K562 (cell line): Measurements from ENCODE around the gene NFYC. TPM values are rescaled to one million over a fixed set of nuclear protein-coding genes. Genes with fewer than 3 reads are reported as not detected.

Experiments used
- MYBL2 ChIP-seq, 2 experiments: fragments of 450-650 bp in 1 of 2; sonication (generic) in 1 of 2; formaldehyde crosslinking in 1 of 2; IDR thresholded peaks; 2 replicates each; pipeline versions ENCODE4 v1.6.1 to v1.8.1; 2017 to 2022; ENCODE audit warnings: borderline replicate concordance in 1 of 2, inconsistent platforms in 1 of 2, low read depth in 1 of 2, mild to moderate bottlenecking in 1 of 2, missing genetic modification reagents in 1 of 2, moderate library complexity in 1 of 2
- MYC ChIP-seq, 2 experiments: fragments of 250-450 bp in 1 of 2; sonication (Bioruptor Pico) in 1 of 2; IDR thresholded peaks; 2 replicates each; pipeline versions ENCODE4 v1.5.1 to v1.6.1; 2012 to 2021; ENCODE audit warnings: low read depth in 2 of 2, borderline replicate concordance in 1 of 2, improper control_type of control experiment in 1 of 2, low read length in 1 of 2, mild to moderate bottlenecking in 1 of 2, moderate library complexity in 1 of 2
- RAD21 ChIP-seq, 2 experiments: fragments of 250-450 bp in 1 of 2; fragments of 450-650 bp in 1 of 2; sonication (Bioruptor Pico) in 1 of 2; formaldehyde crosslinking in 1 of 2; IDR thresholded peaks in 1 of 2; conservative IDR thresholded peaks in 1 of 2; 2 replicates each; pipeline versions ENCODE4 v1.4.0 to v1.8.0; 2020 to 2022; ENCODE audit warnings: mild to moderate bottlenecking in 2 of 2, moderate library complexity in 1 of 2
- polyA plus RNA-seq, 8 experiments: library from polyadenylated mRNA; depleted of rRNA in 4 of 8; stranded (reverse) in 5 of 8; unstranded in 3 of 8; fragments of >200 nt; fragmentation: Nextera tagmentation in 2 of 8; fragmentation: Illumina TruSeq in 1 of 8; extraction: Ambion mirVana in 2 of 8; extraction: Trizol in 1 of 8; gene quantifications; 2 replicates each; pipeline versions ENCODE4 v1.2.1 to v1.2.3, GENCODE V29; 2011 to 2014; ENCODE audit warnings: inconsistent platforms in 1 of 8, missing spikeins in 1 of 8
- total RNA-seq, 7 experiments: library from RNA; depleted of rRNA in 6 of 7; stranded (reverse); fragments of >200 nt in 6 of 7; fragmentation: Illumina TruSeq in 2 of 7; extraction: Trizol in 2 of 7; gene quantifications; 2 replicates each; pipeline versions ENCODE4 v1.2.1 to v1.2.3, GENCODE V29; 2011 to 2021; ENCODE audit warnings: low replicate concordance in 1 of 7
- TF ChIP-seq, protein P1 (sequence below), 2 experiments: fragments of 450-650 bp; formaldehyde crosslinking in 1 of 2; IDR thresholded peaks; 2 replicates each; pipeline versions ENCODE4 v1.4.0 to v1.6.1; 2014 to 2020; ENCODE audit warnings: mild to moderate bottlenecking in 2 of 2, borderline replicate concordance in 1 of 2, low read depth in 1 of 2
- TF ChIP-seq, protein P2 (sequence below): fragments of 200-800 bp; sonication (Bioruptor generic); IDR thresholded peaks from 2 replicates; pipeline ENCODE4 v1.6.1; 2016; ENCODE audit warnings: missing genetic modification characterization, missing compliant biosample characterization
- TF ChIP-seq, protein P3 (sequence below): fragments of 150-350 bp; IDR thresholded peaks from 2 replicates; pipeline ENCODE4 v1.6.1; 2014; ENCODE audit warnings: low read depth, mild to moderate bottlenecking, low read length, borderline replicate concordance

NFYC gene
- total and polyA plus RNA-seq, 9 of the 15 experiments (the other 6 are each of a cell fraction or from before 2014, with no cell fraction given) = 4.8 to 59.8 (median 41.1) TPM

DNA sequence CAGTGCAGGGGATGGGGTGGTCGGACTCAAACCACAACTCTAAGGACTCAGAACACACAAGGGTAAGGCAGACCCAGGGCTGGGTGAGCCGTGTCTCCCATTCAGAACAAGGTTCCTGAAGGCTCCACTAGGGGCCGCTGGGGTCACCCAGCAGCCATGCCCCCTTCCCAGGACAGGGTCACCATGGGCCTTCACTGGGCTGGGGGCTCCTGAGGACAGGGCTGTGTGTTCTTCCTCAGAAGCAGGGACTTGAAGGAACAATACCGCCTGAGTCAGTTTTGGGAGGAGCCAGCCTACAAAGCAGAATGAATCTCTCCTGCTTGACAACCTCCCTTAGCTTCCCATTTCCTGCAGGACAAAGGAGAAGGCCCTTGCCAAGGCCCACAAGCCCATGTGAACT is 41.4 kb upstream of the NFYC start (continued):
- TF ChIP-seq, protein P1, sequence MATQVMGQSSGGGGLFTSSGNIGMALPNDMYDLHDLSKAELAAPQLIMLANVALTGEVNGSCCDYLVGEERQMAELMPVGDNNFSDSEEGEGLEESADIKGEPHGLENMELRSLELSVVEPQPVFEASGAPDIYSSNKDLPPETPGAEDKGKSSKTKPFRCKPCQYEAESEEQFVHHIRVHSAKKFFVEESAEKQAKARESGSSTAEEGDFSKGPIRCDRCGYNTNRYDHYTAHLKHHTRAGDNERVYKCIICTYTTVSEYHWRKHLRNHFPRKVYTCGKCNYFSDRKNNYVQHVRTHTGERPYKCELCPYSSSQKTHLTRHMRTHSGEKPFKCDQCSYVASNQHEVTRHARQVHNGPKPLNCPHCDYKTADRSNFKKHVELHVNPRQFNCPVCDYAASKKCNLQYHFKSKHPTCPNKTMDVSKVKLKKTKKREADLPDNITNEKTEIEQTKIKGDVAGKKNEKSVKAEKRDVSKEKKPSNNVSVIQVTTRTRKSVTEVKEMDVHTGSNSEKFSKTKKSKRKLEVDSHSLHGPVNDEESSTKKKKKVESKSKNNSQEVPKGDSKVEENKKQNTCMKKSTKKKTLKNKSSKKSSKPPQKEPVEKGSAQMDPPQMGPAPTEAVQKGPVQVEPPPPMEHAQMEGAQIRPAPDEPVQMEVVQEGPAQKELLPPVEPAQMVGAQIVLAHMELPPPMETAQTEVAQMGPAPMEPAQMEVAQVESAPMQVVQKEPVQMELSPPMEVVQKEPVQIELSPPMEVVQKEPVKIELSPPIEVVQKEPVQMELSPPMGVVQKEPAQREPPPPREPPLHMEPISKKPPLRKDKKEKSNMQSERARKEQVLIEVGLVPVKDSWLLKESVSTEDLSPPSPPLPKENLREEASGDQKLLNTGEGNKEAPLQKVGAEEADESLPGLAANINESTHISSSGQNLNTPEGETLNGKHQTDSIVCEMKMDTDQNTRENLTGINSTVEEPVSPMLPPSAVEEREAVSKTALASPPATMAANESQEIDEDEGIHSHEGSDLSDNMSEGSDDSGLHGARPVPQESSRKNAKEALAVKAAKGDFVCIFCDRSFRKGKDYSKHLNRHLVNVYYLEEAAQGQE (IDR thresholded peaks at IDR 0.05; ENCODE audit: borderline replicate concordance) = peak; percentile 18; the same call in 1 of the 2 replicates
- TF ChIP-seq, protein P1 (CRISPR knock-in tag; IDR thresholded peaks at IDR 0.05; ENCODE audit: low read depth) = no peak
- TF ChIP-seq MYBL2 (IDR thresholded peaks at IDR 0.05; ENCODE audit: low read depth) (no peak), MYBL2 (CRISPR knock-in tag; IDR thresholded peaks at IDR 0.05; ENCODE audit: borderline replicate concordance) (no peak), RAD21 (CRISPR knock-in tag; conservative IDR thresholded peaks at IDR 0.05 in 1 of 2, IDR thresholded peaks at IDR 0.05 in 1 of 2) (peak in 1 of 2 experiments; percentile 60; a peak in 2 of 4 replicates), MYC (IDR thresholded peaks at IDR 0.05; ENCODE audit: low read depth, low read length) (peak; percentile 40; the same call in 1 of the 2 replicates), MYC (CRISPR knock-in tag; IDR thresholded peaks at IDR 0.05; ENCODE audit: borderline replicate concordance, low read depth) (no peak)
- TF ChIP-seq, protein P2, sequence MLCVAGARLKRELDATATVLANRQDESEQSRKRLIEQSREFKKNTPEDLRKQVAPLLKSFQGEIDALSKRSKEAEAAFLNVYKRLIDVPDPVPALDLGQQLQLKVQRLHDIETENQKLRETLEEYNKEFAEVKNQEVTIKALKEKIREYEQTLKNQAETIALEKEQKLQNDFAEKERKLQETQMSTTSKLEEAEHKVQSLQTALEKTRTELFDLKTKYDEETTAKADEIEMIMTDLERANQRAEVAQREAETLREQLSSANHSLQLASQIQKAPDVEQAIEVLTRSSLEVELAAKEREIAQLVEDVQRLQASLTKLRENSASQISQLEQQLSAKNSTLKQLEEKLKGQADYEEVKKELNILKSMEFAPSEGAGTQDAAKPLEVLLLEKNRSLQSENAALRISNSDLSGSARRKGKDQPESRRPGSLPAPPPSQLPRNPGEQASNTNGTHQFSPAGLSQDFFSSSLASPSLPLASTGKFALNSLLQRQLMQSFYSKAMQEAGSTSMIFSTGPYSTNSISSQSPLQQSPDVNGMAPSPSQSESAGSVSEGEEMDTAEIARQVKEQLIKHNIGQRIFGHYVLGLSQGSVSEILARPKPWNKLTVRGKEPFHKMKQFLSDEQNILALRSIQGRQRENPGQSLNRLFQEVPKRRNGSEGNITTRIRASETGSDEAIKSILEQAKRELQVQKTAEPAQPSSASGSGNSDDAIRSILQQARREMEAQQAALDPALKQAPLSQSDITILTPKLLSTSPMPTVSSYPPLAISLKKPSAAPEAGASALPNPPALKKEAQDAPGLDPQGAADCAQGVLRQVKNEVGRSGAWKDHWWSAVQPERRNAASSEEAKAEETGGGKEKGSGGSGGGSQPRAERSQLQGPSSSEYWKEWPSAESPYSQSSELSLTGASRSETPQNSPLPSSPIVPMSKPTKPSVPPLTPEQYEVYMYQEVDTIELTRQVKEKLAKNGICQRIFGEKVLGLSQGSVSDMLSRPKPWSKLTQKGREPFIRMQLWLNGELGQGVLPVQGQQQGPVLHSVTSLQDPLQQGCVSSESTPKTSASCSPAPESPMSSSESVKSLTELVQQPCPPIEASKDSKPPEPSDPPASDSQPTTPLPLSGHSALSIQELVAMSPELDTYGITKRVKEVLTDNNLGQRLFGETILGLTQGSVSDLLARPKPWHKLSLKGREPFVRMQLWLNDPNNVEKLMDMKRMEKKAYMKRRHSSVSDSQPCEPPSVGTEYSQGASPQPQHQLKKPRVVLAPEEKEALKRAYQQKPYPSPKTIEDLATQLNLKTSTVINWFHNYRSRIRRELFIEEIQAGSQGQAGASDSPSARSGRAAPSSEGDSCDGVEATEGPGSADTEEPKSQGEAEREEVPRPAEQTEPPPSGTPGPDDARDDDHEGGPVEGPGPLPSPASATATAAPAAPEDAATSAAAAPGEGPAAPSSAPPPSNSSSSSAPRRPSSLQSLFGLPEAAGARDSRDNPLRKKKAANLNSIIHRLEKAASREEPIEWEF (CRISPR knock-in tag) = no peak
- TF ChIP-seq, protein P3, sequence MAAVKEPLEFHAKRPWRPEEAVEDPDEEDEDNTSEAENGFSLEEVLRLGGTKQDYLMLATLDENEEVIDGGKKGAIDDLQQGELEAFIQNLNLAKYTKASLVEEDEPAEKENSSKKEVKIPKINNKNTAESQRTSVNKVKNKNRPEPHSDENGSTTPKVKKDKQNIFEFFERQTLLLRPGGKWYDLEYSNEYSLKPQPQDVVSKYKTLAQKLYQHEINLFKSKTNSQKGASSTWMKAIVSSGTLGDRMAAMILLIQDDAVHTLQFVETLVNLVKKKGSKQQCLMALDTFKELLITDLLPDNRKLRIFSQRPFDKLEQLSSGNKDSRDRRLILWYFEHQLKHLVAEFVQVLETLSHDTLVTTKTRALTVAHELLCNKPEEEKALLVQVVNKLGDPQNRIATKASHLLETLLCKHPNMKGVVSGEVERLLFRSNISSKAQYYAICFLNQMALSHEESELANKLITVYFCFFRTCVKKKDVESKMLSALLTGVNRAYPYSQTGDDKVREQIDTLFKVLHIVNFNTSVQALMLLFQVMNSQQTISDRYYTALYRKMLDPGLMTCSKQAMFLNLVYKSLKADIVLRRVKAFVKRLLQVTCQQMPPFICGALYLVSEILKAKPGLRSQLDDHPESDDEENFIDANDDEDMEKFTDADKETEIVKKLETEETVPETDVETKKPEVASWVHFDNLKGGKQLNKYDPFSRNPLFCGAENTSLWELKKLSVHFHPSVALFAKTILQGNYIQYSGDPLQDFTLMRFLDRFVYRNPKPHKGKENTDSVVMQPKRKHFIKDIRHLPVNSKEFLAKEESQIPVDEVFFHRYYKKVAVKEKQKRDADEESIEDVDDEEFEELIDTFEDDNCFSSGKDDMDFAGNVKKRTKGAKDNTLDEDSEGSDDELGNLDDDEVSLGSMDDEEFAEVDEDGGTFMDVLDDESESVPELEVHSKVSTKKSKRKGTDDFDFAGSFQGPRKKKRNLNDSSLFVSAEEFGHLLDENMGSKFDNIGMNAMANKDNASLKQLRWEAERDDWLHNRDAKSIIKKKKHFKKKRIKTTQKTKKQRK = no peak
